Uterus (tissue), 4 donors: Measurements from ENCODE around the gene RENBP. TPM values are rescaled to one million over a fixed set of nuclear protein-coding genes. Genes with fewer than 3 reads are reported as not detected.

Source experiments
- DNase-seq, 2 donors: peaks; one replicate each; pipeline ENCODE4 v3.0.0-alpha.2; 2019 to 2020
- H3K27ac ChIP-seq, 2 donors: fragments of 200-600 bp; sonication (generic); 1 replicate in 1 of 2; 2 replicates in 1 of 2; pipeline ENCODE4 v1.5.1; 2016 to 2018
- H3K27me3 ChIP-seq, 2 donors: fragments of 200-600 bp; sonication (generic); one replicate each; pipeline ENCODE4 v1.5.1; 2018 to 2019; ENCODE audit warnings: control low read depth in 1 of 2
- H3K36me3 ChIP-seq, 2 donors: fragments of 200-600 bp; sonication (generic); one replicate each; pipeline ENCODE4 v1.5.1; 2019; ENCODE audit warnings: control low read depth in 1 of 2
- H3K4me1 ChIP-seq, 2 donors: fragments of 200-600 bp; sonication (generic); one replicate each; pipeline ENCODE4 v1.5.1; 2018 to 2019; ENCODE audit warnings: control low read depth in 1 of 2
- H3K4me3 ChIP-seq, 2 donors: fragments of 200-600 bp; sonication (generic); 1 replicate in 1 of 2; 2 replicates in 1 of 2; pipeline ENCODE4 v1.5.1; 2018 to 2019; ENCODE audit warnings: mild to moderate bottlenecking in 1 of 2
- H3K9me3 ChIP-seq, 2 donors: fragments of 200-600 bp; sonication (generic); one replicate each; pipeline ENCODE4 v1.5.1; 2019; ENCODE audit warnings: control low read depth in 1 of 2
- CTCF ChIP-seq, 4 experiments: fragments of 200-600 bp in 2 of 4; fragments of 450-650 bp in 2 of 4; sonication (generic) in 2 of 4; IDR thresholded peaks; one replicate each; pipeline ENCODE4 v1.5.1; 2016 to 2019; ENCODE audit warnings: antibody characterized with exemption in 4 of 4, mild to moderate bottlenecking in 2 of 4, moderate library complexity in 1 of 4
- POLR2A ChIP-seq, 2 donors: fragments of 450-650 bp; IDR thresholded peaks; one replicate each; pipeline ENCODE4 v1.6.1; 2016; ENCODE audit warnings: antibody characterized with exemption in 2 of 2, mild to moderate bottlenecking in 1 of 2, moderate library complexity in 1 of 2
- intact Hi-C: fragments of 100-400 bp; cut with DNase I; formaldehyde crosslinking; loops from one replicate; pipeline ENCODE4 v1.15.1; 2023; ENCODE audit warnings: low total_unique reads
- total RNA-seq, 4 donors: library from RNA; depleted of rRNA in 3 of 4; stranded (reverse); fragments of >200 nt in 3 of 4; gene quantifications; one replicate each; pipeline versions ENCODE4 v1.1.0 to v1.2.4, GENCODE V29; 2014 to 2023
- donor health status: DM: yes; HTN: yes; CAD: no.

Gene RENBP
- total RNA-seq, 4 donors from 2014 or later = 0.77 to 5.9 (median 2.6) TPM

DNA sequence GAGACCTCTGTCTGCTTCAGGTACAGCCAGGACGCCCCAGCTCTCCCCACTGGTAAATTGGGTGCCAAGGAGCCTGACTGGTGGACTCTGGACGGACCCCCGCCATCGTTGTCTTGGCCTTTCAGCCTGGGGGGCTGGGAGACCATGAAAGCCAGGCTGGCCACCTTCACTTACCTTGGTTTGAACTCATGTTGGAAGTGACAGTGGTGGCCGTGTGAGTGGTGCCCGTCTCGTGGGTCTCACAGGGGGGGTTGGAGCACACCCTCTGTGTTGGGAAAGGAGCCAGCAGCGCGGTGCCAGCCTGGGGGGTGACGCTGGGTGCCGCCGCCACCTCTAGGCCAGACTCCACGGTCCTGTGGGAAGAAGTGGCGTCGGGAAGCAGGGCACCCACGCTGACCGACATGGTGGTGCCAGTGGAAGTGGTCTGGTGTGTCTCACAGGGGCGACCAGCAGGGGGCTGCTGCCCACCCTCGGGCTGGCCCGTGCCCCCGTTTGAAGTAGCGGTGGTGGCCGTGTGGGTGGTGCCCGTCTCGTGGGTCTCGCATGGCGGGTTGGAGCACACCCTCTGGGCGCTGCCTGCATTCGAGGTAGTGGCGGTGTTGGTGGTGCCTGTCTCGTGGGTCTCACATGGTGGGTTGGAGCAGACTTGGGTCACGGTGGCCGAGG lies 9.6 kb upstream of the RENBP start:
- Histone ChIP-seq H3K4me1 (no peaks in the 10 kb centered on the region), H3K36me3 (no peaks in the 10 kb centered on the region), H3K27ac (peak overlapping the region; percentile 79 to 88), H3K9me3 (no peaks in the 10 kb centered on the region), H3K27me3 (no peaks in the 10 kb centered on the region), H3K4me3 (peak overlapping the region in 1 of 2 donors; percentile 4)
- no peak for DNase-seq
- intact Hi-C loops = loop anchor here (5.0 kb wide), 1 partner anchor 192 kb away; the partner anchor contains the start of gene PLXNB3
- TF ChIP-seq CTCF (IDR thresholded peaks at IDR 0.05) (no peak), POLR2A (IDR thresholded peaks at IDR 0.05) (no peak)

- Histone ChIP-seq H3K4me1 (no peaks in the 10 kb centered on the region), H3K27me3 (no peaks in the 10 kb centered on the region), H3K27ac (peak overlapping the region; percentile 79 to 88), H3K4me3 (peak overlapping the region in 1 of 2 donors; percentile 4), H3K36me3 (no peaks in the 10 kb centered on the region), H3K9me3 (no peaks in the 10 kb centered on the region)
- DNase-seq = peak; percentile 86 to 88
- intact Hi-C loops = loop anchor here (5.0 kb wide), 1 partner anchor 191 kb away; the partner anchor contains the start of gene PLXNB3
- TF ChIP-seq POLR2A (IDR thresholded peaks at IDR 0.05) (peak in 1 of 2 donors; percentile 24), CTCF (IDR thresholded peaks at IDR 0.05) (peak; percentile 98 to 99 (median 98))
These were observed 8.9 kb upstream of the RENBP start for GRCh38 chrX:153953342-153953830.

DNA sequence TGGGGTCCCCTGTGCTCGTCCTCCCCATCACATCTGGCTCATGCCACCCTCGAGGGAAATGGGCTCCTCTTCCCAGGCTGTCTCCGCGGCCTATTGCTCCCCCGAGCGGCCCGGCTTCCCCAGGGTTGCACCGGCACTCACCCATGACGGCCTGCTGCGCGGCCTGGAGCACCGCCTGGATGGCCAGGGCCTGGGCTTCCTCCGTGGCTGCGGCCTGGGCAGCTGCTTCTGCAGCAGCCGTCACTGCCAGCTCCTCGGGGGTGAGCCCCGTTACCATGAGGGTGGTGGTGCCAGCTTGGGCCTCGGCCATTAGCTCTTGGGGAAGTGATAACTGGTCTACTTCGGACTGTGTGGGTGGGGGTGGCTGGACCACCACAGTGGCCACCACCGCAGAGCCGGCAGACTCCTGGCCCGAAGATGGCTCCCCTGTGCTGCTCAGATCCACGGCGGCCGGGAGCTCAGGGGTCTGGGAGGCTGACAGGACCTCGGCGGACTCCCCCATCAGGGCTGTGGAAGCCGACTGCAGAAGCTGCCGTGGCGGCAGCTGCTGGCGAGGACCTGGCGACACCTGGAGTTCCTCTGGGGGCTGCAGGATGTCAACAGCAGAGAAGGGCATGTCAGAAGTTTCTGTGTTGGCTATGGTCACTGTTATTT lies 8.1 kb upstream of the RENBP start:
- Histone ChIP-seq H3K36me3 (no peaks in the 10 kb centered on the region), H3K4me1 (no peaks in the 10 kb centered on the region), H3K9me3 (no peaks in the 10 kb centered on the region), H3K4me3 (no peak overlapping the region), H3K27ac (peak overlapping the region; percentile 79 to 88), H3K27me3 (no peaks in the 10 kb centered on the region)
- no peak for TF ChIP-seq POLR2A (IDR thresholded peaks at IDR 0.05)
- no peak for TF ChIP-seq CTCF (IDR thresholded peaks at IDR 0.05)
- intact Hi-C loops = loop anchor here (5.0 kb wide), 1 partner anchor 190 kb away; the partner anchor contains the start of gene PLXNB3
- DNase-seq = no peak

- DNase-seq = no peak
- Histone ChIP-seq H3K9me3 (no peaks in the 10 kb centered on the region), H3K4me1 (no peaks in the 10 kb centered on the region), H3K27ac (peak overlapping the region; percentile 79 to 88), H3K36me3 (no peaks in the 10 kb centered on the region), H3K27me3 (no peaks in the 10 kb centered on the region), H3K4me3 (no peak overlapping the region)
- intact Hi-C loops = loop anchor here (5.0 kb wide), 1 partner anchor 190 kb away; the partner anchor contains the start of gene PLXNB3
- TF ChIP-seq POLR2A (IDR thresholded peaks at IDR 0.05) (no peak), CTCF (IDR thresholded peaks at IDR 0.05) (no peak)
These were observed 7.4 kb upstream of the RENBP start for GRCh38 chrX:153951683-153952372.
